ENCODE results near the gene PRKN. TPM values are rescaled to one million over a fixed set of nuclear protein-coding genes. Genes with fewer than 3 reads are reported as not detected.

The PRKN gene
- total RNA-seq, 1 donor from 2014 or later: 2.8 TPM

DNA sequence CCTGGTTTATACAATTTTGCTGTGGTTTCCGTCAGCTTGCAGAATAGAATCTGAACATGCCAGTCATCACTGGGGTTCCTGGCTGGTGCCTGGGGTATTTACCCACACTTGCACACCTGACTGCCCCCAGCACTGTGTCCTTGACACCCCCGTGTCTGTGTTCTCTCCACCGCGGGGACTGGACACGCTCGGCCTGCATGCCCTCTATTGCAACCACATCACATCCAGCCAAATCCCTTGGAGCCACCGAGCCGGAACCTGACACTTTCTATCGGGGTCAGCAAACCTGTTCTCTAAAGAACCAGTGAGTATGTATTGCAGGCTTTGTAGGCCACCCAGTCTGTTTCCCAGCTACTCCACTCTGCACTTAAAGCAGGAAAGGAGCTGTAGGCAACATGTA lies 527.5 kb downstream of the PRKN start:
- Histone ChIP-seq H3K4me1 (no peaks in the 10 kb centered on the region), H2AFZ (replicated peaks) (no peak overlapping the region), H3K4me3 (no peak overlapping the region), H3K9ac (no peak overlapping the region), H3K27ac (no peak overlapping the region), H3K4me2 (no peak overlapping the region), H3F3A (ENCODE audit: low read depth) (no peaks in the 10 kb centered on the region), H3K9me3 (ENCODE audit: low read depth) (no peaks in the 10 kb centered on the region), H3K27me3 (no peaks in the 10 kb centered on the region), H3K36me3 (no peaks in the 10 kb centered on the region), H4K20me1 (ENCODE audit: low read depth) (no peaks in the 10 kb centered on the region), H3K79me2 (ENCODE audit: low read depth) (no peaks in the 10 kb centered on the region)
- no peak for DNase-seq (ENCODE audit: low spot score)
- H3K9me3 Mint-ChIP-seq: no peaks in the 10 kb centered on the region
- no peaks in the 10 kb centered on the region for H3K36me3 Mint-ChIP-seq
- no peak overlapping the region for H3K27ac Mint-ChIP-seq
- no peak overlapping the region for H3K4me3 Mint-ChIP-seq
- no peak for TF ChIP-seq EZH2phosphoT487 (IDR thresholded peaks at IDR 0.05)
- no peak for TF ChIP-seq EZH2 (IDR thresholded peaks at IDR 0.05)
- TF ChIP-seq, protein P1, sequence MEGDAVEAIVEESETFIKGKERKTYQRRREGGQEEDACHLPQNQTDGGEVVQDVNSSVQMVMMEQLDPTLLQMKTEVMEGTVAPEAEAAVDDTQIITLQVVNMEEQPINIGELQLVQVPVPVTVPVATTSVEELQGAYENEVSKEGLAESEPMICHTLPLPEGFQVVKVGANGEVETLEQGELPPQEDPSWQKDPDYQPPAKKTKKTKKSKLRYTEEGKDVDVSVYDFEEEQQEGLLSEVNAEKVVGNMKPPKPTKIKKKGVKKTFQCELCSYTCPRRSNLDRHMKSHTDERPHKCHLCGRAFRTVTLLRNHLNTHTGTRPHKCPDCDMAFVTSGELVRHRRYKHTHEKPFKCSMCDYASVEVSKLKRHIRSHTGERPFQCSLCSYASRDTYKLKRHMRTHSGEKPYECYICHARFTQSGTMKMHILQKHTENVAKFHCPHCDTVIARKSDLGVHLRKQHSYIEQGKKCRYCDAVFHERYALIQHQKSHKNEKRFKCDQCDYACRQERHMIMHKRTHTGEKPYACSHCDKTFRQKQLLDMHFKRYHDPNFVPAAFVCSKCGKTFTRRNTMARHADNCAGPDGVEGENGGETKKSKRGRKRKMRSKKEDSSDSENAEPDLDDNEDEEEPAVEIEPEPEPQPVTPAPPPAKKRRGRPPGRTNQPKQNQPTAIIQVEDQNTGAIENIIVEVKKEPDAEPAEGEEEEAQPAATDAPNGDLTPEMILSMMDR (IDR thresholded peaks at IDR 0.05): no peak
- H3K4me1 Mint-ChIP-seq: peaks cover 3% of the 10 kb centered on the region
- peaks cover 2% of the 10 kb centered on the region for H3K27me3 Mint-ChIP-seq (ENCODE audit: insufficient read depth, low read depth)

DNA sequence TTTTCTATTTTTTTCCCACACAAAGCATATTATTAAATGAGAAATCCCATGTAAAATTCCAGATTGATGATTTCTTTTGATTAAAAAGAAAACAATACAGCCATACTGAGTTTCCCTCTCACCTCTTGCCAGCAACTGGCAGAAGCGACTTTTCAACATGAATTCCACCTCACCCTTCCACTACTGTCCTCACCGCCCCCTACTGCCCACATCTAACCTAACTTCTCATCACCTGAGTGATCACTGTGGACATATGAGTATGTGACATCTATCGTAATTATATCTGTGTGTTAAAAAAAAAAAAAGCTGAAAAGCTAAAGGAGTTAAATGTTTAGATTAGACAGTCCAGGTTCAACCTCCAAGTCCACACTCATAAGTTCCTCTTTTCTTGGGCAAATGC lies 528.6 kb downstream of the PRKN start:
- H3K9me3 ChIP-seq (ENCODE audit: low read depth): no peaks in the 10 kb centered on the region
- no peaks in the 10 kb centered on the region for H4K20me1 ChIP-seq (ENCODE audit: low read depth)
- no peaks in the 10 kb centered on the region for H3K36me3 ChIP-seq
- H3K9ac ChIP-seq: no peak overlapping the region
- peaks cover 2% of the 10 kb centered on the region for H3K27me3 Mint-ChIP-seq (ENCODE audit: insufficient read depth, low read depth)
- H3K4me3 Mint-ChIP-seq: no peak overlapping the region
- H3K27ac Mint-ChIP-seq: no peak overlapping the region
- H3K4me1 ChIP-seq: no peaks in the 10 kb centered on the region
- no peaks in the 10 kb centered on the region for H3K36me3 Mint-ChIP-seq
- H3K79me2 ChIP-seq (ENCODE audit: low read depth): no peaks in the 10 kb centered on the region
- no peaks in the 10 kb centered on the region for H3F3A ChIP-seq (ENCODE audit: low read depth)
- H3K27me3 ChIP-seq: no peaks in the 10 kb centered on the region
- H3K9me3 Mint-ChIP-seq: no peaks in the 10 kb centered on the region
- H3K4me2 ChIP-seq: no peak overlapping the region
- no peak overlapping the region for H2AFZ ChIP-seq (replicated peaks)
- H3K4me1 Mint-ChIP-seq: peaks cover 3% of the 10 kb centered on the region
- DNase-seq (ENCODE audit: low spot score): peak; percentile 20
- H3K4me3 ChIP-seq: no peak overlapping the region
- TF ChIP-seq EZH2phosphoT487 (IDR thresholded peaks at IDR 0.05) (no peak), EZH2 (IDR thresholded peaks at IDR 0.05) (no peak)
- TF ChIP-seq, protein P1 (IDR thresholded peaks at IDR 0.05): peak; percentile 38
- no peak overlapping the region for H3K27ac ChIP-seq

DNA sequence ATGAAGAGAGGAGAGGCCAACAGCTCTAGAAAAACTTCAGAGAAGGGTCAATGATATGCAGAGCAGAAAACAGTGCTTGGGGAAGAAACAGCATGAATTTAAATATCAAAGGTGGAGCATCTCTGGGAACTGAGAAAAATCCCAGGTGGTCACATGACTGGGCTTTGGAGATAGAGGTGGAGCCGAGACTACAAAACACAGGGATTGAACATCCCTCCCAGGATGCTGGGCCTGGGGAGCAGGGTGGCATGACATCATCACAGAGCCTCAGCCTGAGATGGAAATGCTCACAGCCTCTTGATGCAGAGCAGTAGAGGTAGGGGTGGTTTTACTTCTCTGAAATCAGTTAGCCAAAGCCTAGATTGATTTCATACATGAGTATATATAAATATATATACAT lies 529.5 kb downstream of the PRKN start:
- peaks cover 3% of the 10 kb centered on the region for H3K4me1 Mint-ChIP-seq
- H3K27me3 ChIP-seq: no peaks in the 10 kb centered on the region
- no peak overlapping the region for H2AFZ ChIP-seq (replicated peaks)
- no peak overlapping the region for H3K4me2 ChIP-seq
- no peaks in the 10 kb centered on the region for H3K4me1 ChIP-seq
- H3F3A ChIP-seq (ENCODE audit: low read depth): no peaks in the 10 kb centered on the region
- H3K79me2 ChIP-seq (ENCODE audit: low read depth): no peaks in the 10 kb centered on the region
- no peaks in the 10 kb centered on the region for H4K20me1 ChIP-seq (ENCODE audit: low read depth)
- no peak for DNase-seq (ENCODE audit: low spot score)
- no peaks in the 10 kb centered on the region for H3K36me3 Mint-ChIP-seq
- no peaks in the 10 kb centered on the region for H3K9me3 ChIP-seq (ENCODE audit: low read depth)
- no peaks in the 10 kb centered on the region for H3K9me3 Mint-ChIP-seq
- no peak overlapping the region for H3K9ac ChIP-seq
- H3K27me3 Mint-ChIP-seq (ENCODE audit: insufficient read depth, low read depth): peaks cover 6% of the 10 kb centered on the region
- no peak for TF ChIP-seq EZH2 (IDR thresholded peaks at IDR 0.05)
- TF ChIP-seq, protein P1 (IDR thresholded peaks at IDR 0.05): no peak
- no peak for TF ChIP-seq EZH2phosphoT487 (IDR thresholded peaks at IDR 0.05)
- H3K36me3 ChIP-seq: no peaks in the 10 kb centered on the region
- no peak overlapping the region for H3K27ac Mint-ChIP-seq
- no peak overlapping the region for H3K27ac ChIP-seq
- H3K4me3 Mint-ChIP-seq: no peak overlapping the region
- no peak overlapping the region for H3K4me3 ChIP-seq

Measured in neural progenitor cell (in vitro differentiated cells).